ENCODE data around the gene FEV.

FEV gene

DNA sequence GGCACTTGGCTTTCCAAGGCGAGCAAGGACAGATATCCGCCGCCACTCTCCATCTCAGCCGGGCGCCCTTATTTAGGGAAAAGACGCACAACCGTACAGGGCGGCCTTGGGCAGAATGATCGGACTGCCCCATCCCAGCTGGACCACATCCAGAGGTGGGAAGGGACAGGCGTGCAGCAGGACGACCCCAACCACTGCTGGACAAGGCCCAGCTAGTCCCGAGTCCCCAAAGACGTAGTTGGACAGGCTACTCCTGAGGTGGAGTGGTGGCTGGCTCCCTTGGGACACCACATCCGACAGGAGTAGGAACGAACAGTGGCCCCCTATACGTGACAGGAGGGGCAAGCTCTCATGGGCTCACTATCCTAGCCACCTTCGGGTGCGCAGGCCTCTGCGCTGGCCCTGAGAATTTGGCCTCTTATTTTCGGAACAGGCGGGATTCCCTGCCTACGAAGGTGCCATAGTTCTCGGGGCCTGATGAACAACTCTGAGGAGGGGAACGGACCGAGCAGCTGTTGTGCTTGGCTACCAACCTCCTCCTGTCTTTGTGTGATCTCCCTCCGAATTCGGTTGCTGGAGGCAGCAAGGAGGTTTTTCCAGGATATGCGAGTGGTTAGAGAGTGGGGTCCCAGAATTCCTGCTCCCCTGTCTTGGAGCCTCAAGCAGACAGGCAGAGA is 2.3 kb downstream of the FEV start:
- H3K18ac ChIP-seq (ENCODE audit: low read length): peak overlapping the region; percentile 60
- H3K9ac ChIP-seq (ENCODE audit: low read depth, low read length, poor library complexity): no peak overlapping the region
- H4K8ac ChIP-seq (ENCODE audit: low read depth, low read length): no peak overlapping the region
- peak overlapping the region; percentile 56 for H2AK5ac ChIP-seq (ENCODE audit: low read depth, low read length)
- H3K23ac ChIP-seq (ENCODE audit: low read depth, low read length, poor library complexity): peak overlapping the region; percentile 93
- H3K36me3 ChIP-seq (replicated peaks in 1 of 2; ENCODE audit: control insufficient read depth in 2 of 2, insufficient read depth in 2 of 2, low read length in 2 of 2): no peaks in the 10 kb centered on the region
- H3K4me1 ChIP-seq (ENCODE audit: control insufficient read depth in 2 of 2, insufficient read depth in 1 of 2, low read depth in 1 of 2, low read length in 2 of 2): peaks cover 2 to 9% of the 10 kb centered on the region in 2 donors
- no CpG with 5 or more reads among the region's 28 CpGs for WGBS, 2 donors (ENCODE audit: extremely low coverage in 2 of 2, insufficient read length in 2 of 2, insufficient replicate concordance in 1 of 2)
- no peak overlapping the region for H3K4me2 ChIP-seq (ENCODE audit: insufficient read depth, low read length, poor library complexity, severe bottlenecking)
- no peak overlapping the region for H3K14ac ChIP-seq (ENCODE audit: low read length)
- peaks cover 2% of the 10 kb centered on the region for H3K79me1 ChIP-seq (ENCODE audit: low read depth, low read length)
- no peak overlapping the region for H2BK5ac ChIP-seq (ENCODE audit: low read length)
- no peak overlapping the region for H3K27ac ChIP-seq (replicated peaks; ENCODE audit: low read length)
- peaks cover 53 to 91% (median 90%) of the 10 kb centered on the region in 3 experiments for H3K27me3 ChIP-seq (ENCODE audit: control insufficient read depth in 3 of 3, insufficient read depth in 3 of 3, low read depth in 1 of 3, low read length in 3 of 3)
- H4K91ac ChIP-seq (ENCODE audit: low read depth, low read length, poor library complexity): no peak overlapping the region
- H2BK12ac ChIP-seq (ENCODE audit: low read length): no peak overlapping the region
- no peak overlapping the region for H2BK120ac ChIP-seq (ENCODE audit: low read depth, low read length)
- peaks cover 0 to 8% of the 10 kb centered on the region in 2 donors for H3K9me3 ChIP-seq (replicated peaks in 1 of 2; ENCODE audit: control insufficient read depth in 2 of 2, insufficient read depth in 1 of 2, low read depth in 1 of 2, low read length in 2 of 2)
- H3K4ac ChIP-seq (ENCODE audit: low read length): no peak overlapping the region
- H3K4me3 ChIP-seq (ENCODE audit: low read length in 2 of 2): peak overlapping the region in 1 of 2 donors; percentile 23
- peak overlapping the region; percentile 85 for H2AFZ ChIP-seq (ENCODE audit: low read length)
- no peak for DNase-seq (ENCODE audit: low spot score)
- no peak overlapping the region for H2BK15ac ChIP-seq (ENCODE audit: low read length)

DNA sequence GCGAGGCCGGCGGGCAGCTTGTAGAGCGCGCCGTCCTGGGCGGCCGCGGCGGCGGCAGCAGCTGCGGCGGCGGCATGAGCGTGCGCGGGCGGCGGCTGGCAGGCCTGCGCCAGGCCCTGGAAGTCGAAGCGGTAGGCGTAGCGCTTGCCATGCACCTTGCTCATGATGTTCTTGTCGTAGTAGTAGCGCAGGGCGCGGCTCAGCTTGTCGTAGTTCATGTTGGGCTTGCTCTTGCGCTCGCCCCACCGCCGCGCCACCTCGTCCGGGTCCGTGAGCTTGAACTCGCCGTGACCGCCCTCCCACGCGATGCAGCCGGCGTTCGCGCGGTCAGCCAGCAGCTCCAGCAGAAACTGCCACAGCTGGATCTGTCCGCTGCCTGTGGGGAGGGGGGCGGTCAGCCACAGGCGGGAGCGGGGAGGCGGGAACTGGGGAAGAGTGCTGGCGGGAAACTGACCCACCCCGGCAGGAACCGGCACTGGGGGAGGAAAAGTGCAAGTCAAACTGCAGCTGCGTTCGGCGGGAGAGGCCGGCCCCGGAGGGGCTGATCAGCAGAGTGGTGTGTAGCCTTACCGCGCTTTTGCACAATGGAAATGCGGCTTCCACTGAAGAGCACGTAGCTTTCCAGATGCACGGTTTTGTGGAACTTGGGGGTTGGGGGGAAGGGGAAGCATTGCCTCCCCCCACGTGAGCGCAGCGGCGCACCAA is 3.0 kb downstream of the FEV start:
- no peak overlapping the region for H3K27ac ChIP-seq (replicated peaks; ENCODE audit: low read length)
- H3K4ac ChIP-seq (ENCODE audit: low read length): no peak overlapping the region
- no peak overlapping the region for H2BK15ac ChIP-seq (ENCODE audit: low read length)
- H3K4me3 ChIP-seq (ENCODE audit: low read length in 2 of 2): peak overlapping the region; percentile 10 to 23
- H3K36me3 ChIP-seq (replicated peaks in 1 of 2; ENCODE audit: control insufficient read depth in 2 of 2, insufficient read depth in 2 of 2, low read length in 2 of 2): no peaks in the 10 kb centered on the region
- peaks cover 2 to 9% of the 10 kb centered on the region in 2 donors for H3K4me1 ChIP-seq (ENCODE audit: control insufficient read depth in 2 of 2, insufficient read depth in 1 of 2, low read depth in 1 of 2, low read length in 2 of 2)
- no peak overlapping the region for H4K91ac ChIP-seq (ENCODE audit: low read depth, low read length, poor library complexity)
- peak overlapping the region; percentile 84 for H3K9ac ChIP-seq (ENCODE audit: low read depth, low read length, poor library complexity)
- H2AFZ ChIP-seq (ENCODE audit: low read length): peak overlapping the region; percentile 85
- H2AK5ac ChIP-seq (ENCODE audit: low read depth, low read length): peak overlapping the region; percentile 56
- peak overlapping the region; percentile 64 for H3K18ac ChIP-seq (ENCODE audit: low read length)
- H3K14ac ChIP-seq (ENCODE audit: low read length): peak overlapping the region; percentile 94
- H2BK12ac ChIP-seq (ENCODE audit: low read length): no peak overlapping the region
- H3K79me1 ChIP-seq (ENCODE audit: low read depth, low read length): peaks cover 2% of the 10 kb centered on the region
- H3K23ac ChIP-seq (ENCODE audit: low read depth, low read length, poor library complexity): peak overlapping the region; percentile 93
- peaks cover 49 to 91% (median 90%) of the 10 kb centered on the region in 3 experiments for H3K27me3 ChIP-seq (ENCODE audit: control insufficient read depth in 3 of 3, insufficient read depth in 3 of 3, low read depth in 1 of 3, low read length in 3 of 3)
- H4K8ac ChIP-seq (ENCODE audit: low read depth, low read length): peak overlapping the region; percentile 82
- H3K4me2 ChIP-seq (ENCODE audit: insufficient read depth, low read length, poor library complexity, severe bottlenecking): peak overlapping the region; percentile 25
- peaks cover 0 to 8% of the 10 kb centered on the region in 2 donors for H3K9me3 ChIP-seq (replicated peaks in 1 of 2; ENCODE audit: control insufficient read depth in 2 of 2, insufficient read depth in 1 of 2, low read depth in 1 of 2, low read length in 2 of 2)
- WGBS, 2 donors (ENCODE audit: extremely low coverage in 2 of 2, insufficient read length in 2 of 2, insufficient replicate concordance in 1 of 2): no CpG with 5 or more reads among the region's 69 CpGs
- DNase-seq (ENCODE audit: low spot score): no peak
- H2BK120ac ChIP-seq (ENCODE audit: low read depth, low read length): no peak overlapping the region
- no peak overlapping the region for H2BK5ac ChIP-seq (ENCODE audit: low read length)

DNA sequence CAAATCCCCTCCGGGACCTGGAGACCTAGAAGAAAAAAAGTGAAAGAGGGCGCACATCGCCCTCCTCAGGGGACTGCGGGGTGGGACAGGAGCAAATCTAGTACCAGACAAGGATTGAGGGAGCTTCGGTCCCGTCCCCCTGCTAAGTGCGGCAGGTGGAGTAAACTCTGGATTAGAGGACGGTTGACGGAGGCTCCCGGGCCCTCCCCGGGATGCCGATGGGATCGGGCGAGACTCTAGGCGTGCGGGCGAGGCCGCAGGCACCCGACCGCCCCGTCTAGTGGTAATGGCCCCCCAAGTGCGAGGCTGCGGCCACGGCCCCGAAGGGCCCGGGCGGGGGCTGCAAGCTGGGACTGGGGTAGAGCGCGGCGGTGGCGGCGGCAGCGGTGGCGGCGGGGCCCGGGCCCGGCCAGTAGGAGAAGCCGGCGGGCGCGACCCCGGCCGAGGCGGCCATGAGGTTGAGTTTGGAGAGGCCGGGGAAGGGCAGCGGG is 3.5 kb downstream of the FEV start:
- Histone ChIP-seq H3K4me1 (ENCODE audit: control insufficient read depth in 2 of 2, insufficient read depth in 1 of 2, low read depth in 1 of 2, low read length in 2 of 2) (peaks cover 2 to 9% of the 10 kb centered on the region in 2 donors), H3K9me3 (replicated peaks in 1 of 2; ENCODE audit: control insufficient read depth in 2 of 2, insufficient read depth in 1 of 2, low read depth in 1 of 2, low read length in 2 of 2) (peaks cover 0 to 8% of the 10 kb centered on the region in 2 donors), H4K91ac (ENCODE audit: low read depth, low read length, poor library complexity) (no peak overlapping the region), H2BK15ac (ENCODE audit: low read length) (no peak overlapping the region), H2BK5ac (ENCODE audit: low read length) (no peak overlapping the region), H3K23ac (ENCODE audit: low read depth, low read length, poor library complexity) (no peak overlapping the region), H3K9ac (ENCODE audit: low read depth, low read length, poor library complexity) (peak overlapping the region; percentile 21), H3K18ac (ENCODE audit: low read length) (no peak overlapping the region), H3K4me3 (ENCODE audit: low read length in 2 of 2) (peak overlapping the region in 1 of 2 donors; percentile 23), H3K36me3 (replicated peaks in 1 of 2; ENCODE audit: control insufficient read depth in 2 of 2, insufficient read depth in 2 of 2, low read length in 2 of 2) (no peaks in the 10 kb centered on the region), H2AFZ (ENCODE audit: low read length) (peak overlapping the region; percentile 85), H2BK120ac (ENCODE audit: low read depth, low read length) (no peak overlapping the region), H3K27me3 (ENCODE audit: control insufficient read depth in 3 of 3, insufficient read depth in 3 of 3, low read depth in 1 of 3, low read length in 3 of 3) (peaks cover 45 to 90% (median 85%) of the 10 kb centered on the region in 3 experiments), H3K4me2 (ENCODE audit: insufficient read depth, low read length, poor library complexity, severe bottlenecking) (peak overlapping the region; percentile 25), H2BK12ac (ENCODE audit: low read length) (no peak overlapping the region), H3K27ac (replicated peaks; ENCODE audit: low read length) (no peak overlapping the region), H2AK5ac (ENCODE audit: low read depth, low read length) (no peak overlapping the region), H3K14ac (ENCODE audit: low read length) (no peak overlapping the region), H3K4ac (ENCODE audit: low read length) (no peak overlapping the region), H4K8ac (ENCODE audit: low read depth, low read length) (no peak overlapping the region), H3K79me1 (ENCODE audit: low read depth, low read length) (peaks cover 2% of the 10 kb centered on the region)
- DNase-seq (ENCODE audit: low spot score): no peak
- WGBS, 2 donors (ENCODE audit: extremely low coverage in 2 of 2, insufficient read length in 2 of 2, insufficient replicate concordance in 1 of 2): no CpG with 5 or more reads among the region's 46 CpGs

Measured in neuronal stem cell (in vitro differentiated cells).